A549 (cell line): ENCODE measurements around the gene SLCO1A2.

ENCODE experiments used
- CEBPB ChIP-seq, 2 experiments: fragments of >200 bp in 1 of 2; sonication (Bioruptor Twin) in 1 of 2; formaldehyde crosslinking in 1 of 2; IDR thresholded peaks; 2 replicates each; pipeline ENCODE4 v1.6.1; 2012 to 2016
- CHD4 ChIP-seq: fragments of 200-600 bp; sonication (generic); IDR thresholded peaks from 2 replicates; pipeline ENCODE4 v1.6.1; 2016; ENCODE audit warnings: antibody characterized with exemption, mild to moderate bottlenecking, borderline replicate concordance
- RAD21 ChIP-seq, 2 experiments: fragments of >200 bp in 1 of 2; sonication (Bioruptor Twin) in 1 of 2; formaldehyde crosslinking in 1 of 2; IDR thresholded peaks in 1 of 2; conservative IDR thresholded peaks in 1 of 2; 2 replicates in 1 of 2; 3 replicates in 1 of 2; pipeline ENCODE4 v1.6.1; 2012 to 2018; ENCODE audit warnings: inconsistent platforms in 1 of 2
- ZNF302 ChIP-seq: fragments of 250-450 bp; sonication (Bioruptor Pico); IDR thresholded peaks from 2 replicates; pipeline ENCODE4 v1.9.0; 2021; ENCODE audit warnings: inconsistent platforms, mild to moderate bottlenecking, moderate library complexity
- TF ChIP-seq, protein P1 (sequence below): fragments of >200 bp; sonication (Bioruptor Twin); formaldehyde crosslinking; IDR thresholded peaks from 3 replicates; pipeline ENCODE4 v1.5.1; 2016
- TF ChIP-seq, protein P2 (sequence below): IDR thresholded peaks from 2 replicates; pipeline ENCODE4 v1.6.1; 2012; ENCODE audit warnings: low read depth, borderline replicate concordance

DNA sequence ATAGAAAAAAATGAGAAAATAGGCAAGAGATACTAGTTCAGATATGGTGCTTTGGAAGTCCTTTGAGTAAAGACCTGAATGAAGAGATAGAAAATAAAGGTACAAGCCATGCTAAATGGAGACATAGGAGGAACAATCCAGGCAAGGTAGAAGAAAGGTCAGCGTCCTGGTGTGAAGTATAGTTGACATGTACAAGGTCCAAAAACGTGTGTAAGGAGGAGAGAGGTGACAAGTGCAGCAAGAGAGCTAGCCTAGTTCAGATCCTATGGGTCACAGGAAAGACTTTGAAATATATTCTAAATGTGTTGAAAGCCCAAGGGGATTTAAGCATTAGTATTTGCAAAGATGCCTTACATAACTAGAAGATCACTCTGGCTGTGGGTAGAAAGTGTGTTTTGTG is 115.5 kb downstream of the SLCO1A2 start:
- TF ChIP-seq, protein P1, sequence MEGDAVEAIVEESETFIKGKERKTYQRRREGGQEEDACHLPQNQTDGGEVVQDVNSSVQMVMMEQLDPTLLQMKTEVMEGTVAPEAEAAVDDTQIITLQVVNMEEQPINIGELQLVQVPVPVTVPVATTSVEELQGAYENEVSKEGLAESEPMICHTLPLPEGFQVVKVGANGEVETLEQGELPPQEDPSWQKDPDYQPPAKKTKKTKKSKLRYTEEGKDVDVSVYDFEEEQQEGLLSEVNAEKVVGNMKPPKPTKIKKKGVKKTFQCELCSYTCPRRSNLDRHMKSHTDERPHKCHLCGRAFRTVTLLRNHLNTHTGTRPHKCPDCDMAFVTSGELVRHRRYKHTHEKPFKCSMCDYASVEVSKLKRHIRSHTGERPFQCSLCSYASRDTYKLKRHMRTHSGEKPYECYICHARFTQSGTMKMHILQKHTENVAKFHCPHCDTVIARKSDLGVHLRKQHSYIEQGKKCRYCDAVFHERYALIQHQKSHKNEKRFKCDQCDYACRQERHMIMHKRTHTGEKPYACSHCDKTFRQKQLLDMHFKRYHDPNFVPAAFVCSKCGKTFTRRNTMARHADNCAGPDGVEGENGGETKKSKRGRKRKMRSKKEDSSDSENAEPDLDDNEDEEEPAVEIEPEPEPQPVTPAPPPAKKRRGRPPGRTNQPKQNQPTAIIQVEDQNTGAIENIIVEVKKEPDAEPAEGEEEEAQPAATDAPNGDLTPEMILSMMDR = no peak
- TF ChIP-seq, protein P2, sequence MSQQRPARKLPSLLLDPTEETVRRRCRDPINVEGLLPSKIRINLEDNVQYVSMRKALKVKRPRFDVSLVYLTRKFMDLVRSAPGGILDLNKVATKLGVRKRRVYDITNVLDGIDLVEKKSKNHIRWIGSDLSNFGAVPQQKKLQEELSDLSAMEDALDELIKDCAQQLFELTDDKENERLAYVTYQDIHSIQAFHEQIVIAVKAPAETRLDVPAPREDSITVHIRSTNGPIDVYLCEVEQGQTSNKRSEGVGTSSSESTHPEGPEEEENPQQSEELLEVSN = no peak
- no peak for TF ChIP-seq RAD21 (conservative IDR thresholded peaks at IDR 0.05 in 1 of 2, IDR thresholded peaks at IDR 0.05 in 1 of 2)
- TF ChIP-seq CEBPB (IDR thresholded peaks at IDR 0.05) = no peak
- TF ChIP-seq CHD4 = no peak
- TF ChIP-seq ZNF302 (CRISPR knock-in tag) = no peak
